HG03060 (cell line): ENCODE results near the gene CAPNS1.
"Not testable (repeated sequence)": the region's sequence is repeated elsewhere in the genome, so short reads cannot be mapped to it uniquely, and the experiment has no call there.

Experiments used
- ATAC-seq: cut with Tn5 transposase; IDR thresholded peaks from one replicate; pipeline ENCODE4 v1.9.1; 2021; ENCODE audit warnings: low read depth, moderate number of reproducible peaks; ENCODE audit not compliant: unreplicated experiment

Gene CAPNS1

DNA sequence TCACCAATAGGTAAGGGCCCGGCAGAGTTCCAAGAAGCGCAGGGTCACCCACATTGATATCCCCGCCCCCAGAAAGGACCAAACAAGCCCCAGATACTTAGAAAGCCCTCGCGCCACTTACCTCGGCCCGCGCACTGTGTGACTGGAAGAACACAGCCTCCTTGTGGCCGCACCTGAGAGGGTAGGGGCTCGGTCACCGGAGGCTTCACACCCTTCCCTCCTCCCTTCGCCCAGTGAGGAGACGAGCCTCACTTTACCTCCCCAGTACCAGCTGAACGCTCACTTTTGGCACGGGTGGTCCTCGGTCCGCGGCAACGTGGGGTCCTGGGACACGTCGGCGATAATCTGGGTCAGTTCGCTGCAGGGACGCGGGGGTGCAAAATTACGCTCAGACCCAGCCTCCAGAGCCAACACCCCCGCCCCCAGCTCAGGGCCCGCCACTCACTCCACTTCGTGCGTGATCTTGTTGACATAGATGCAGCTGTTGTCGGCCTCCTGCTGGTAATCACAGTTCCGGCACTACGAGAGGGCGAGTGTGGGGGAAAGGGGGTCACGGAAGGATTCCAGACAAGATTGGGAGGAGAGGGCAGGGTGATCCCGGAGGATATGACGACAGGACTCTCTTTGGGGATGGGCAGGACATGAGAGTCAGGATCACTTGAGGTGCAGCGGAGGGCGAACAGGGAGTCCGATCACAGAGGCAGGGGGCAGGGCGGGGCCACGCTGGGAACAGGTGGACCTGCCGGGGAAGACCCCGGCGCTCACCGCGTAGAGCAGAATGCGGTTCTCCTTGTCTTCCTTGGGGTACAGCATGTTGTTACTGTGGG lies 25.8 kb upstream of the CAPNS1 start:
- no peak for ATAC-seq

DNA sequence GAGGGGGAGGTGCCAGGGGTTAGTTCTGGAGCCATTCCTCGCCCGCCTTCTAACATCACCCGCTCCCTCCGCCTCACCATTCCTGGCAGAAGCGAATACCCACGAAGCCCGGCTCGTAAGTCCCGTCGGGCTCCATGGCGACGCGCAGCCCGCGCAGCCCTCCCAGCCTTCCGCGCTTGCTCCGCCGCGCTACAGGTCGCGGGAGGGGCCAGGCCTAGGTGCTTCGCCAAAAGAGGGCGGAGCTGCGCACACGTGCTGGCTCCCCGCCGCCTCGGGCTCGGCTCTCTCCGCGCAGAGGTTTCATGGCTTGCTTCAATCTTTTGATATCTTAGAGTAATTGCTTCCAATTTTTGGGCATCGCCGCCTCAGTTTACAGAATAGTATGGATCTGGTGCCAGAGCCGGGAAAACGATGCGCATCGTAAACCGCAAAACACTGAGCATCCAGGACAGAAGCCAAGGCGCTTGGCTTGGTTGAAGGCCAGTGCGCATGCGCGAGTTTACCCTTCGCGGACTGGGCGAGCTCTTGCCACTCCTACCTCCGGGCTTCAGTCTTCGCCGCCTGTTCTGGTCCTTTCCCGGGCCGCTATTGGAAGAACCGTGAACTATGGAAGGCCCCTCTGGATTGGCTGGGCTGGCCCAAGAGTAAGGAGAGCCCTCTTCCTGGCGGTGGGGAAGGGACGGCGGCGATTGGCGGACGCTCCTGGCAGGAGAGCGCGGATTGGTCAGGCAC lies 25.0 kb upstream of the CAPNS1 start, which contains the start of gene POLR2I:
Gene POLR2I (minus strand): TSS at position 155 of the 732 bp plus-strand sequence. CDS start 19 bp downstream, at position 136.
- peak; percentile 78 for ATAC-seq

DNA sequence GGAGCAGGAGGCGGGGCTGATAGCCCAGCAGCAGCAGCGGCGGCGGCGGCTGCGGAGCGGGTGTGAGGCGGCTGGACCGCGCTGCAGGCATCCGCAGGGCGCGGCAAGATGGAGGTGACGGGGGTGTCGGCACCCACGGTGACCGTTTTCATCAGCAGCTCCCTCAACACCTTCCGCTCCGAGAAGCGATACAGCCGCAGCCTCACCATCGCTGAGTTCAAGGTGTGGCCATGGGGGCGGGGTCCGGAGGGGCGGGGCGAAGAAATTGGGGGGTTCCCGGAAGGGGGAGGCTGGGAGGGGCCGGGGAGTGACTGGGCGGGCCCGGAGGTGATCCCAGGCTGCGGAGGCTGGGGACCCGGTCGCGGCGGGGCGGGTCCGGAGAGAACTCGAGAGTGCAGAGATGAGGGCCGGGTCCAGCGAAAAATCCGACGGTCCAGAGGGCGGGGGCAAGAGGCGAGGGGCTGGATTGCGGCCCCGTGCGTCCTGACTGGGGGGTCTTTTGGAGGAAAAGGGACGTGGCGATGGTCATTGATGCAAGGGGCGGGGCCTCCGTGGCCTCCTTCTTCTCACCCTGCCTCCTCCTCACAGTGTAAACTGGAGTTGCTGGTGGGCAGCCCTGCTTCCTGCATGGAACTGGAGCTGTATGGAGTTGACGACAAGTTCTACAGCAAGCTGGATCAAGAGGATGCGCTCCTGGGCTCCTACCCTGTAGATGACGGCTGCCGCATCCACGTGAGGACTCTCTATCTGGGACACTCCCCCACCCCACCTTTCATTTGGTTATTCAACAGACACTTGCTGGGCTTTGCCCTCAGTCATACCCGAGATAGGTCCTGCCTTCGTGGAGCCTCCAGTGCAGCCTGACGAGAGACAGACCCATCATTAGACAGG lies 24.2 kb upstream of the CAPNS1 start, which contains the start of gene TBCB:
Gene TBCB (plus strand): TSS at position 16 of the 891 bp plus-strand sequence. CDS start 93 bp downstream, at position 109.
- ATAC-seq = peak; percentile 3

DNA sequence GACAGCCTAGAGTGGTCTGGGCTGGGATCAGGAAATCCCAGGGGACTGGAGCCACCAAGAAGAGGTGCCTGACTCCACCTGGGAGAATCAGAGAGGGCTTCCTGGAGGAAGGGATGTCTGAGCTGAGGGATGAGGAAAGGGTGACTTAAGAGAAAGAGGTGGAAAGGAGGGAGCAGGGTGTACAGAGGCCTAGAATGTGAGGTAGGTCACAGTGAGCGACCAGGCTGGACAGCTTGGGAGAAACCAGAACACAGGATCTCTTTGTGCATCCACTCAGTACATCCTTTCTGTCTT lies 23.6 kb upstream of the CAPNS1 start:
- ATAC-seq = no peak

DNA sequence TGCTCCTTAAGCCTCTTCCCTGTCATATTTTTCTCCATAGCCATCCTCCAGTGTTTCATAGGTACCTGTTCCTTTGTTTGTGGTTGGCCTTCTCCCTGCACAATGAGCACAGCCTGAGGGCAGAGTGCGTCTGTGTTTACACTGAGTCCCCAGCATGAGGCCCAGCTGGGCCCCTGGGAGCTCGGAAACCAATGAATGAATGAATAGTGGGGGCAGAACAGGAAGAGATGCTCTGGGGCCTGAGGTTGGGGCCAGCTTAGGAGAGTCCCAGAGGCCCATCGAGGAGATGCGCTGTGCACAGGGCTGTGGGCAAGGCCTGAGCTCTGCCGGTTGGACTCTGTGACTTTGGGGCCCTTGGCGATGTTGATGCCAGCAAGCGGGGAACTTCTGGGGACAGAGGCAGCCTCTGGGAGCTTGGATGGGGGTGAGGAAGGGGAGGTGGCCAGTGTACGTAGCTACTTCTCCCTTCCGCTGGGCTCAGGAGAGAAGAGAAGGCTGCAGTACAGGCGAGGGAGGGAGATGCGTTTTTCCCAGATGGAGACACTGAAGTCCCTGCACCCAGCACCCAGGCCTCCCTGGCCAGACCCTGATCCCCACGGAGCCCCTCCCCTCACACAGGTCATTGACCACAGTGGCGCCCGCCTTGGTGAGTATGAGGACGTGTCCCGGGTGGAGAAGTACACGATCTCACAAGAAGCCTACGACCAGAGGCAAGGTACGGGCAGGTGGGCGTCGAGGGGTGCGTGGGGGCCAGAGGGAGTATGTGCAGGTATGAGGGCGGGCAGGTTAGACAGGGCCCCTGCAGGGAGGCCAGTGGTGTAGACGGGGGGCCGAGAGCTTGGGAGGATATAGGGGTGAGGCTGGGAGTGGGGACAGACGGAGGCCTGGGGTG lies 19.5 kb upstream of the CAPNS1 start:
- no peak for ATAC-seq

DNA sequence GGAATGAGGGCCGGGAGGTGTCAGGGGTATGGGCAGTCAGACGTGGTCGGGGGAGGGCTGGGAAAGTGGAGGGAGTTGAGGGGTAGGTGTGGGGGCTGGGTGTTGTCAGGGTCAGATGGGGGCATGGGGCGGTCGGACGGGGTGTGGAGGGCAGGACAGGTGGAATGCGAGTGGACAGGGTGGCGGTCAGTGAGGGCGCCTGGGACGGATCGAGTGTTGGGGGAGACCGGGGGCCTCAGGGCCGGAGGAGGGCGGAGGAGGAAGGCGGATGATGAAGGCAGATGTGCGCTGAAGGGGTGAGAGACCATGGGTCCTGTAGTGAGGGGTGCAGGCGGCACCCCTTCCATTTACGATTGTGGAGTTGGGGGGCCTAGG lies 18.9 kb upstream of the CAPNS1 start:
- no peak for ATAC-seq

DNA sequence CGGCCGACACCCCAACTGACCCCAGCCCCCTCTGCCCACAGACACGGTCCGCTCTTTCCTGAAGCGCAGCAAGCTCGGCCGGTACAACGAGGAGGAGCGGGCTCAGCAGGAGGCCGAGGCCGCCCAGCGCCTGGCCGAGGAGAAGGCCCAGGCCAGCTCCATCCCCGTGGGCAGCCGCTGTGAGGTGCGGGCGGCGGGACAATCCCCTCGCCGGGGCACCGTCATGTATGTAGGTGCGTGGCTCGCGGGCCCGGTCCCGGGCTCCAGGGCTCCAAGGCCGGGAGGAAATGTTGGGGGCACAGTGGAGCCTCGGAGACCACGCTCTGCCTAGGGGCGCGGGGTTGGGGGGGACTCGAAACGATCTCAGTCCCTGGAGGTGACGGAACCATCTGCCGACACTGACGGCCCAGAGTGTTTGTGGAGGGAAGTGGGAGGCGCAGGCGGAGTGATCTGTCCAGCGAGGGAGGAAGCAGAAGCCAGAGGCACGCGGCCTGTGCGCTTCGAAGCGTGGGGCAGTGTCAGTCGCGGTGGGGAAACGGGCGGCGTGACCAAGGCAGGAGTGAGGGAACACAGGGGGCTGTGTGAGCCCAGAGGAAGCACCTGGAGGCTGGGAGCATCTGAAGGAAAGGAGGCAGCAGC lies 18.3 kb upstream of the CAPNS1 start:
- ATAC-seq = no peak

DNA sequence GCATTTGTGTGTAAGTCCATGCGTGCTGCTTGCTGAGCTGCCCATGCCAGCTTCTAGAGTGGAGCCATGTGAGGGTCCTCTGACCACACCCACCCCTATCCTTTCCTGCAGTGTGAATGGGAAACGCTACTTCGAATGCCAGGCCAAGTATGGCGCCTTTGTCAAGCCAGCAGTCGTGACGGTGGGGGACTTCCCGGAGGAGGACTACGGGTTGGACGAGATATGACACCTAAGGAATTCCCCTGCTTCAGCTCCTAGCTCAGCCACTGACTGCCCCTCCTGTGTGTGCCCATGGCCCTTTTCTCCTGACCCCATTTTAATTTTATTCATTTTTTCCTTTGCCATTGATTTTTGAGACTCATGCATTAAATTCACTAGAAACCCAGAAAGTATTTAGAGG lies 14.3 kb upstream of the CAPNS1 start:
- ATAC-seq = no peak

DNA sequence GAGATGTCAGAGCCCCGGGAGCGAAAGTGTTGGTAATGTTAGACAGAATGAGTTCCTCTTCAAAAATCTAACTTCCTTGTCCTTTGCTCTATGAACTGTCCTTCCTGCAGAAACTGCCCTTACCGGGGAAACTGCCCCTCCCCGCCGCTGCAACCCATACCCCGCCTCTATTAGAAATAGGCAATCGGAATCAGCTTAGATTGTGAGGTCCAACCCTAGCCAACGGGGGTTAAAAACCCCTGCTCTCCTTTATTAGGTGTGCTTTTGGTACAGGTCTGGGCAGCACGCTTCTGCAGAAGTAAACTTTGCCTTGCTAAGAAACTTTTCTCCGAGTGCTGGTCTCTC lies 11.5 kb upstream of the CAPNS1 start:
- no peak for ATAC-seq

DNA sequence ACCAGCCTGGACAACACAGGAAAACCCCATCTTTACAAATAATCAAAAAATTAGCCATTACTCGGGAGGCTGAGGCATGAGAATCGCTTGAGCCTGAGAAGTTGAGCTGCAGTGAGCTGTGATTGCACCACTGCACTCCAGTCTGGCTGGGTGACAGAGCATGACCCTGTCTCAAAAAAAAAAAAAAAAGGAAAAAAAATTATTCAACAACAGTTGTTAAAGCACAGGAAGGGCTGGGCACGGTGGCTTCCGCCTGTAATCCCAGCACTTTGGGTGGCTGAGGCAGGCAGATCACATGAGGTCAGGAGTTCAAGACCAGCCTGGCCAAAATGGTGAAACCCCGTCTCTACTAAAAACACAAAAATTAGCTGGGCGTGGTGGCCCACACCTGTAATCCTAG lies 8.6 kb upstream of the CAPNS1 start:
- not testable (repeated sequence) for ATAC-seq

DNA sequence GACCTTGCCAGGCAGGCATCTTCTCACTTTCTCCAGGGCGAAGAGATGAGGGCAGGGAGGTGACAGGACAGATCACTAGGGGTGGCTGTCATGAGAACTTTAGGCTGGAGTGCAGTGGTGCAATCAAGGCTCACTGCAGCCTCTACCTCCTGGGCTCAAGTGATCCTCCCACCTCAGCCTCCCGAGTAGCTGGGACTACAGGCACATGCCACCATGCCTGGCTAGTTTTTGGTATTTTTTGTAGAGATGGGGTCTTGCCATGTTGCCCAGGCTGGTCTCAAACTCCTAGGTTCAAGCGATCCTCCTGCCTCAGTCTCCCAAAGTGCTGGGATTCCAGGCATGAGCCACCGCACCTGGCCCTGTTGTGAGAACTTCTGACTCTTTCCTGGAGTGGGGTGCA lies 5.0 kb upstream of the CAPNS1 start:
- not testable (repeated sequence) for ATAC-seq

DNA sequence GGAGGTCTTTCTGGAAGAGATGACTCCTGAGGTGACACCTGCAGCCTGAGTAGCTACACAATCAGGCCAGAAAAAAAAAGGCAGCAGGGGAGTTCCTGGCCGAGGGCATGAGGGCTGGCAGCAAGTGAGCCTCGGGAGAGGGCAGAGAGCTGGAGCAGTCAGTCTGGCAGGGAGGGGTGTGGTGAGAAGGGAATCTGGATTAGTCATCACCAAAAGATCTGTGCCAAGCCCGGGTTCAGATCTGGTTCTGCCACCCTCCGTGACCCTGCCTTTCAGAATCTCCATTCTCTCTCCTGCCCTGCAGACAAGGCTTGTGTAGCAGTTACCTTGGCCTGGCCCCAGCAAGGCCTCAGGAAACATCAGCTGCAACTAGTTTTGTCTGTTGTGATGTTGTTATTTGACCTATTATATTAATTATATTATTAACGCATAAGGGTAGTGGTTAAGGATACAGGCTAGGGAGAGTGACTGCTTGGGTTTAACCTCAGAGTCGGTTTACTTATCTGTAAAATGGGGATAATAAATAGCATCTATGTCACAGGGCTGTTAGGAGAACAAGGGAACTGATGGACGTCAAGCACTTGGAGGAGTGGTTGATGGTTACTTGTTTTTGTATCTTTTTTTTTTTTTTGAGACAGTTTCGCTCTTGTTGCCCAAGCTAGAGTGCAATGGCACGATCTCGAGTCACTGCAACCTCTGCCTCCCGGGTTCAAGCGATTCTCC lies 2.7 kb upstream of the CAPNS1 start:
- ATAC-seq = no peak

DNA sequence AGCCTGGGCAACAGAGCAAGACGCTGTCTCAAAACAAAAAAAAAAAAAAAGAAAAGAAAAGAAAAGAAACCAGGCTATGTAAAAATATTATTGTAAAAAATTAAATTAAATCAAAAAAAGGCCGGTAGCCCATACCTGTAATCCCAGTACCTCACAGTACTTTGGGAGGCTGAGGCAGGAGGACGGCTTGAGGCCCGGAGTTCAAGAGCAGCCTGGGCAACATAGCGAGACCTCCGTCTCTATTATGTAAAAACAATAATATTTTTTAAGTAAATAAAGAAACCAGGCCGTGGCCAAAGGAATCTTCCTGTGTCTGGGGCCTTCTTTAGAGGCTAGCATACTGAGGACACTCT lies 770 bp upstream of the CAPNS1 start:
- ATAC-seq = no peak

DNA sequence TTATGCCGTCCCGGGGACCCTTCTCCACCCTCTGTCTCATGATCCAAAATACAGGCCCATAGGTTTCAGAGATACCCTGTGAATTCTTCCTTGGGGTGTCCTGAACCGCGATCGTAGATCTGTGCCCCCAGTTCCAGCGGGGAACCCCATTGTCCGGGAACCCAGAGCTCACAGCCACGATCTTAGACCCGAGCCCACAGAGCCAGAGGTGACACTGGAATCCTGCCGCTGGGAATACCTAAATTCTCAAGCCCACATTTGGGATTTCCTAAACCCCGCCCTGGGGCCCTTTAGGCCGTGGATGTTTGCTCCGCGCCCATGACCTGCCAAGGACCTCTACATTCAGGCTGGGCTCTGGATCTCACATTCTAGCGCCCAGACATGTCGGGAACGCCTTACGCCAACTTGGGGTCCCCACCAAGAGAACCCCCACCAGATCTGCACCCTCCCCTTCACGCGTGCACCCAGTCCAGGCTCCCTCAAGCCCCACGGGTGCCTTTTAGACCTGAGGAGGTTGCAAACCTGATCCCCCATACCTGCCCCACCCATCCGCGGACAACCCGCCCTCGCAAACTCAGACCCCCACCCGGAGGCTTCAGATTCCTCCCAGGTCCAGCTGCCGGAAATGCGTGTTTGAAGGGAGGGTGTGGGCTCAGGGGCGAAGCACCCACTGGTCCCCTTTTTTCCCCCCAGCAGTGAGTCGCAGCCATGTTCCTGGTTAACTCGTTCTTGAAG lies 605 bp downstream of the CAPNS1 start:
- no peak for ATAC-seq

DNA sequence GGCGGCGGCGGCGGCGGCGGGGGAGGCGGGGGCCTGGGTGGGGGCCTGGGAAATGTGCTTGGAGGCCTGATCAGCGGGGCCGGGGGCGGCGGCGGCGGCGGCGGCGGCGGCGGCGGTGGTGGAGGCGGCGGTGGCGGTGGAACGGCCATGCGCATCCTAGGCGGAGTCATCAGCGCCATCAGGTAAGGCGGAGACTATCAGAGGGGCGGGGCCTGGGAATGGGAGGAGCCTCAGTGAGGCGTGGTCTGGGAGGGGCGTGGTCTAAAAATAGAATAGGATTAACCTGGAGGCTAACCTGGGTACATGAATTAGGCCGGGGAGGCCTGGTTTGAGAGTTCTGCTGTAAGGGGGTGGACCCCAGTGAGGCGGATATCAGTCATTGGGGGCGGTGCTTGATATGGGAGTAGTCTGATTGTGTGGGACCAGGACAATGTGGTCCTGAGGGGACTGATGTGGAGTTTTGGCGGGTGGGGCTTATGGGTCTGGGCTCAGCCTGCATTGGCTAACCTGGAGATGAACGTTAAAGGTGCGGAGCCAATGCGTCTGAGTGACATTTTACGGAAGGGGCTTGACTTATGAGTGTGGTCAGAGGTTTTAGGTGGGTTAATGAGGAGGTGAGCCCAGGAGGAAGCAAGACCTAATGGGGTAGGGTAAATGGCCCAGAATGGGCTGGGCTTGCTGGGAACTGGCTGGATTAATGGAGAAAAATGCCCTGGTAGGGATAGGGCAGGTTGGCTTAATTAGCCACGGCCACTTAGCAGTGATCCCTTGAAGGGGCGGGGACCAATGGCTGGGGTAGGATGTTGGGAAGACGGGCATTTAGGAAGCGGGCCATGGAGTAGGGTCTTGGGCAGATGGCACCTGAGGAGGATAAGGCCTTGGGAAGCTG lies 1.4 kb downstream of the CAPNS1 start:
- ATAC-seq = no peak

DNA sequence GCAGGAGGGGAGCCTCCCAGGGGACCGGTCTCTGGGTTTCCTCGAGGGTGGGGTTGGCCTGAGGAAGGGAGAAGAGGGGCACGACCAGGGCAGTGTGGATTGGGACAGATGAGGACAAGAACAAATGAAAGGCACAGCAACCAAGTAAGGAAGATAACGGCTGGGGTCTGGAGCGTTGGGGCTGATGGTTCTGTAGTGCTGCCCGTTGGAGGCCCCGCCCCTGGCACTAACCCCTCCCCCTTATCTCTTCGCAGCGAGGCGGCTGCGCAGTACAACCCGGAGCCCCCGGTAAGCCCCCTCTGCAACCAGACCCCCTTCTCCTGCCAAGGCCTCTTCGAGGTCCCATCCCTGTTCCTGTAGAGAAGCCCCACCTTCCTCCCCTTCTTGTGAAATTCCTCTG lies 2.2 kb downstream of the CAPNS1 start:
- ATAC-seq = no peak

DNA sequence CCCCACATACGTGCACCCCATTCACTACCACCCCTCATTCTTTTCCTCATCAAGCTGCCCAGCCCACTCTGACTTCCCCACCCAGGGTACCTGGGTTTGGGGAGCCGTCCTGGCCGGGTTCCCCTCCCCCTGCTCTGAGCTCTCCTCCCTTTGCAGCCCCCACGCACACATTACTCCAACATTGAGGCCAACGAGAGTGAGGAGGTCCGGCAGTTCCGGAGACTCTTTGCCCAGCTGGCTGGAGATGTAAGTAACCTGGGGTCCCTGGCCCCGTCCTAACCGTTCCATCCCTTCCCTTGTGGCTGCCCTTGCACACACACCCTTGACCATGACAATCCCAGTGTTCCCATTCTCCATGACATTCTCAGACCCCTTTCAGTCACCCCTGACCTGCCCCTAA lies 2.6 kb downstream of the CAPNS1 start:
- ATAC-seq = no peak
